ENCODE data around the gene HEG1. TPM values are rescaled to one million over a fixed set of nuclear protein-coding genes. Genes with fewer than 3 reads are reported as not detected.

HEG1 gene
- total and polyA plus RNA-seq, 2 of the 13 experiments (the other 11 are each of a cell fraction or from before 2014, with no cell fraction given), result 10.7 to 18.2 TPM

DNA sequence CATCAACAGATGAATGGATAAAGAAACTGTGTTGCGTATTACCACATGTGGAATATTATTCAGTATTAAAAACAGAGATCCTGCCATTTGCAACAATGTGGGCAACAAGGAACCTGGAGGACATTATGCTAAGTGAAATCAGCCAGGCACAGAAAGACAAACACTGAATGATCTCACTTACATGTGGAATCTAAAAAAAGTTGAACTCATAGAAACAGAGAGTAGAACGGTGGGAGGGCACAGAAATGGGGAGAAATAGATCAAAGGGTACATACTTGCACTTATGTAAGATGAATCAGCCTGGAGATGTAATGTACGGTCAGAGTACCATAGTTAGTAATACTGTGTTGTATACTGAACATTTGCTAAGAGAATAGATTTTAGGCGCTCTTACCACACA is 91.4 kb downstream of the HEG1 start (continued):
- TF ChIP-seq, protein P1, sequence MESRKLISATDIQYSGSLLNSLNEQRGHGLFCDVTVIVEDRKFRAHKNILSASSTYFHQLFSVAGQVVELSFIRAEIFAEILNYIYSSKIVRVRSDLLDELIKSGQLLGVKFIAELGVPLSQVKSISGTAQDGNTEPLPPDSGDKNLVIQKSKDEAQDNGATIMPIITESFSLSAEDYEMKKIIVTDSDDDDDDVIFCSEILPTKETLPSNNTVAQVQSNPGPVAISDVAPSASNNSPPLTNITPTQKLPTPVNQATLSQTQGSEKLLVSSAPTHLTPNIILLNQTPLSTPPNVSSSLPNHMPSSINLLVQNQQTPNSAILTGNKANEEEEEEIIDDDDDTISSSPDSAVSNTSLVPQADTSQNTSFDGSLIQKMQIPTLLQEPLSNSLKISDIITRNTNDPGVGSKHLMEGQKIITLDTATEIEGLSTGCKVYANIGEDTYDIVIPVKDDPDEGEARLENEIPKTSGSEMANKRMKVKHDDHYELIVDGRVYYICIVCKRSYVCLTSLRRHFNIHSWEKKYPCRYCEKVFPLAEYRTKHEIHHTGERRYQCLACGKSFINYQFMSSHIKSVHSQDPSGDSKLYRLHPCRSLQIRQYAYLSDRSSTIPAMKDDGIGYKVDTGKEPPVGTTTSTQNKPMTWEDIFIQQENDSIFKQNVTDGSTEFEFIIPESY (CRISPR knock-in tag; IDR thresholded peaks at IDR 0.05), result no peak
- TF ChIP-seq ZMYM3 (CRISPR knock-in tag; IDR thresholded peaks at IDR 0.05), result no peak
- TF ChIP-seq, protein P2, sequence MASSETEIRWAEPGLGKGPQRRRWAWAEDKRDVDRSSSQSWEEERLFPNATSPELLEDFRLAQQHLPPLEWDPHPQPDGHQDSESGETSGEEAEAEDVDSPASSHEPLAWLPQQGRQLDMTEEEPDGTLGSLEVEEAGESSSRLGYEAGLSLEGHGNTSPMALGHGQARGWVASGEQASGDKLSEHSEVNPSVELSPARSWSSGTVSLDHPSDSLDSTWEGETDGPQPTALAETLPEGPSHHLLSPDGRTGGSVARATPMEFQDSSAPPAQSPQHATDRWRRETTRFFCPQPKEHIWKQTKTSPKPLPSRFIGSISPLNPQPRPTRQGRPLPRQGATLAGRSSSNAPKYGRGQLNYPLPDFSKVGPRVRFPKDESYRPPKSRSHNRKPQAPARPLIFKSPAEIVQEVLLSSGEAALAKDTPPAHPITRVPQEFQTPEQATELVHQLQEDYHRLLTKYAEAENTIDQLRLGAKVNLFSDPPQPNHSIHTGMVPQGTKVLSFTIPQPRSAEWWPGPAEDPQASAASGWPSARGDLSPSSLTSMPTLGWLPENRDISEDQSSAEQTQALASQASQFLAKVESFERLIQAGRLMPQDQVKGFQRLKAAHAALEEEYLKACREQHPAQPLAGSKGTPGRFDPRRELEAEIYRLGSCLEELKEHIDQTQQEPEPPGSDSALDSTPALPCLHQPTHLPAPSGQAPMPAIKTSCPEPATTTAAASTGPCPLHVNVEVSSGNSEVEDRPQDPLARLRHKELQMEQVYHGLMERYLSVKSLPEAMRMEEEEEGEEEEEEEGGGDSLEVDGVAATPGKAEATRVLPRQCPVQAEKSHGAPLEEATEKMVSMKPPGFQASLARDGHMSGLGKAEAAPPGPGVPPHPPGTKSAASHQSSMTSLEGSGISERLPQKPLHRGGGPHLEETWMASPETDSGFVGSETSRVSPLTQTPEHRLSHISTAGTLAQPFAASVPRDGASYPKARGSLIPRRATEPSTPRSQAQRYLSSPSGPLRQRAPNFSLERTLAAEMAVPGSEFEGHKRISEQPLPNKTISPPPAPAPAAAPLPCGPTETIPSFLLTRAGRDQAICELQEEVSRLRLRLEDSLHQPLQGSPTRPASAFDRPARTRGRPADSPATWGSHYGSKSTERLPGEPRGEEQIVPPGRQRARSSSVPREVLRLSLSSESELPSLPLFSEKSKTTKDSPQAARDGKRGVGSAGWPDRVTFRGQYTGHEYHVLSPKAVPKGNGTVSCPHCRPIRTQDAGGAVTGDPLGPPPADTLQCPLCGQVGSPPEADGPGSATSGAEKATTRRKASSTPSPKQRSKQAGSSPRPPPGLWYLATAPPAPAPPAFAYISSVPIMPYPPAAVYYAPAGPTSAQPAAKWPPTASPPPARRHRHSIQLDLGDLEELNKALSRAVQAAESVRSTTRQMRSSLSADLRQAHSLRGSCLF (CRISPR knock-in tag; IDR thresholded peaks at IDR 0.05; ENCODE audit: borderline replicate concordance), result no peak
- TF ChIP-seq, protein P3, sequence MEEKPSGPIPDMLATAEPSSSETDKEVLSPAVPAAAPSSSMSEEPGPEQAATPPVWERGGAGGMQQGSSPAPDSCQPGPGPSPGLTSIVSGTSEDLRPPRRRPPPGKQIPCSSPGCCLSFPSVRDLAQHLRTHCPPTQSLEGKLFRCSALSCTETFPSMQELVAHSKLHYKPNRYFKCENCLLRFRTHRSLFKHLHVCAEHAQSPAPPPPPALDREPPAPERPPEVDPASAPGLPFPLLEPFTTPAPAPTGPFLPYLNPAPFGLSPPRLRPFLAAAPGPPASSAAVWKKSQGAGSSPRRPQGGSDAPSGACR (CRISPR knock-in tag; IDR thresholded peaks at IDR 0.05), result no peak
- TF ChIP-seq ZNF605 (CRISPR knock-in tag; IDR thresholded peaks at IDR 0.05), result no peak
- TF ChIP-seq, protein P4, sequence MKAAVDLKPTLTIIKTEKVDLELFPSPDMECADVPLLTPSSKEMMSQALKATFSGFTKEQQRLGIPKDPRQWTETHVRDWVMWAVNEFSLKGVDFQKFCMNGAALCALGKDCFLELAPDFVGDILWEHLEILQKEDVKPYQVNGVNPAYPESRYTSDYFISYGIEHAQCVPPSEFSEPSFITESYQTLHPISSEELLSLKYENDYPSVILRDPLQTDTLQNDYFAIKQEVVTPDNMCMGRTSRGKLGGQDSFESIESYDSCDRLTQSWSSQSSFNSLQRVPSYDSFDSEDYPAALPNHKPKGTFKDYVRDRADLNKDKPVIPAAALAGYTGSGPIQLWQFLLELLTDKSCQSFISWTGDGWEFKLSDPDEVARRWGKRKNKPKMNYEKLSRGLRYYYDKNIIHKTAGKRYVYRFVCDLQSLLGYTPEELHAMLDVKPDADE (CRISPR knock-in tag; IDR thresholded peaks at IDR 0.05), result no peak
- 0 out of 2 replicates have a peak, but pooled peaks have one; percentile 7 for TF ChIP-seq HNF4A (CRISPR knock-in tag; IDR thresholded peaks at IDR 0.05)
- no peak for TF ChIP-seq SIX4 (CRISPR knock-in tag; IDR thresholded peaks at IDR 0.05)
- TF ChIP-seq SAP130 (CRISPR knock-in tag; IDR thresholded peaks at IDR 0.05; ENCODE audit: low read depth), result peak; percentile 30; the same call in 1 of the 2 replicates
- TF ChIP-seq, protein P5, sequence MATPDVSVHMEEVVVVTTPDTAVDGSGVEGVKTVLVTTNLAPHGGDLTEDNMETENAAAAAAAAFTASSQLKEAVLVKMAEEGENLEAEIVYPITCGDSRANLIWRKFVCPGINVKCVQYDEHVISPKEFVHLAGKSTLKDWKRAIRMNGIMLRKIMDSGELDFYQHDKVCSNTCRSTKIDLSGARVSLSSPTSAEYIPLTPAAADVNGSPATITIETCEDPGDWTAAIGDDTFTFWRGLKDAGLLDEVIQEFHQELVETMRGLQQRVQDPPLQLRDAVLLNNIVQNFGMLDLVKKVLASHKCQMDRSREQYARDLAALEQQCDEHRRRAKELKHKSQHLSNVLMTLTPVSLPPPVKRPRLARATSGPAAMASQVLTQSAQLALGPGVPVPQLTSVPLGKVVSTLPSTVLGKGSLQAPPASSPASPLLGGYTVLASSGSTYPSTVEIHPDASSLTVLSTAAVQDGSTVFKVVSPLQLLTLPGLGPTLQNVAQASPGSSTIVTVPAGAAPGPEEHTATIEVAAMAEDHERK (CRISPR knock-in tag; IDR thresholded peaks at IDR 0.05; ENCODE audit: low read depth), result no peak
- no peak for TF ChIP-seq MTF1 (CRISPR knock-in tag; IDR thresholded peaks at IDR 0.05)
- TF ChIP-seq ZNF282 (IDR thresholded peaks at IDR 0.05; ENCODE audit: partially characterized antibody), result no peak
- peak; percentile 22; the same call in 1 of the 2 replicates for TF ChIP-seq NCOR1 (IDR thresholded peaks at IDR 0.05; ENCODE audit: borderline replicate concordance, low read length)
- no peak for TF ChIP-seq RAD21 (CRISPR knock-in tag; IDR thresholded peaks at IDR 0.05)
- TF ChIP-seq ZNF510 (CRISPR knock-in tag; IDR thresholded peaks at IDR 0.05; ENCODE audit: low read depth), result no peak
- no peak for TF ChIP-seq FOXA3 (CRISPR knock-in tag; IDR thresholded peaks at IDR 0.05)
- TF ChIP-seq CREB1 (IDR thresholded peaks at IDR 0.05), result no peak
- 0 out of 2 replicates have a peak, but pooled peaks have one; percentile 16 for TF ChIP-seq CREB1 (CRISPR knock-in tag; IDR thresholded peaks at IDR 0.05)
- TF ChIP-seq, protein P6, sequence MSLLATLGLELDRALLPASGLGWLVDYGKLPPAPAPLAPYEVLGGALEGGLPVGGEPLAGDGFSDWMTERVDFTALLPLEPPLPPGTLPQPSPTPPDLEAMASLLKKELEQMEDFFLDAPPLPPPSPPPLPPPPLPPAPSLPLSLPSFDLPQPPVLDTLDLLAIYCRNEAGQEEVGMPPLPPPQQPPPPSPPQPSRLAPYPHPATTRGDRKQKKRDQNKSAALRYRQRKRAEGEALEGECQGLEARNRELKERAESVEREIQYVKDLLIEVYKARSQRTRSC (CRISPR knock-in tag; IDR thresholded peaks at IDR 0.05; ENCODE audit: low read depth), result no peak
- TF ChIP-seq ASH2L (IDR thresholded peaks at IDR 0.05; ENCODE audit: insufficient read length, low read depth, low read length), result peak; percentile 7
- no peak for TF ChIP-seq TCF7L2 (IDR thresholded peaks at IDR 0.05; ENCODE audit: low read depth, low read length)

Data from HepG2 (cell line).